ENCODE measurements around the gene TCAP. TPM values are rescaled to one million over a fixed set of nuclear protein-coding genes. Genes with fewer than 3 reads are reported as not detected.

The TCAP gene
- total RNA-seq, 1 experiment from 2014 or later: 0.54 TPM

GRCh38 chr17:39658760-39659159 lies 6.4 kb upstream of the TCAP start:
- POLR2A ChIA-PET (ENCODE audit: low non-redundant PET): interaction anchor here (0.7 kb wide), 1 partner anchor 584 kb away, joined by 3 read pairs; no protein-coding TSS in a partner anchor
- Histone ChIP-seq H3K9me3 (ENCODE audit: low read depth, low read length, poor library complexity, severe bottlenecking) (no peaks in the 10 kb centered on the region), H3K4me1 (ENCODE audit: insufficient read depth, low read length, poor library complexity, severe bottlenecking) (no peaks in the 10 kb centered on the region), H3K4me3 (ENCODE audit: low read depth, low read length, poor library complexity, severe bottlenecking) (no peak overlapping the region), H3K36me3 (ENCODE audit: insufficient read depth, low read length, poor library complexity, severe bottlenecking) (no peaks in the 10 kb centered on the region), H3K27ac (ENCODE audit: low read depth, low read length, poor library complexity, severe bottlenecking) (no peak overlapping the region), H3K27me3 (replicated peaks; ENCODE audit: insufficient read depth, low read depth, low read length, poor library complexity) (no peaks in the 10 kb centered on the region)
- intact Hi-C loops (cut with micrococcal nuclease; ENCODE audit: unreplicated experiment): no loop called here
- no TSS peak for BruUV-seq (replicated peaks)
- CTCF ChIA-PET: no interaction called here
- no peak for DNase-seq (ENCODE audit: low spot score)
- TF ChIP-seq CTCF (conservative IDR thresholded peaks at IDR 0.05; ENCODE audit: low read depth, low read length) (no peak), EZH2 (IDR thresholded peaks at IDR 0.05; ENCODE audit: borderline replicate concordance, low read depth, low read length, poor library complexity, severe bottlenecking) (no peak)

- intact Hi-C loops (cut with micrococcal nuclease; ENCODE audit: unreplicated experiment): no loop called here
- DNase-seq (ENCODE audit: low spot score): no peak
- Histone ChIP-seq H3K4me1 (ENCODE audit: insufficient read depth, low read length, poor library complexity, severe bottlenecking) (no peaks in the 10 kb centered on the region), H3K4me3 (ENCODE audit: low read depth, low read length, poor library complexity, severe bottlenecking) (no peak overlapping the region), H3K9me3 (ENCODE audit: low read depth, low read length, poor library complexity, severe bottlenecking) (no peaks in the 10 kb centered on the region), H3K36me3 (ENCODE audit: insufficient read depth, low read length, poor library complexity, severe bottlenecking) (no peaks in the 10 kb centered on the region), H3K27me3 (replicated peaks; ENCODE audit: insufficient read depth, low read depth, low read length, poor library complexity) (no peaks in the 10 kb centered on the region), H3K27ac (ENCODE audit: low read depth, low read length, poor library complexity, severe bottlenecking) (no peak overlapping the region)
- ChIA-PET CTCF (interaction anchor here (0.7 kb wide), 1 partner anchor 286 kb away, joined by 4 read pairs; no protein-coding TSS in a partner anchor), POLR2A (ENCODE audit: low non-redundant PET) (no interaction called here)
- no TSS peak for BruUV-seq (replicated peaks)
- TF ChIP-seq CTCF (conservative IDR thresholded peaks at IDR 0.05; ENCODE audit: low read depth, low read length) (no peak), EZH2 (IDR thresholded peaks at IDR 0.05; ENCODE audit: borderline replicate concordance, low read depth, low read length, poor library complexity, severe bottlenecking) (no peak)
Observed at GRCh38 chr17:39659279-39660010, 5.7 kb upstream of the TCAP start.

GRCh38 chr17:39660011-39660360 lies 5.2 kb upstream of the TCAP start:
- POLR2A ChIA-PET (ENCODE audit: low non-redundant PET): no interaction called here
- no peak overlapping the region for H3K4me3 ChIP-seq (ENCODE audit: low read depth, low read length, poor library complexity, severe bottlenecking)
- H3K27me3 ChIP-seq (replicated peaks; ENCODE audit: insufficient read depth, low read depth, low read length, poor library complexity): no peaks in the 10 kb centered on the region
- DNase-seq (ENCODE audit: low spot score): no peak
- intact Hi-C loops (cut with micrococcal nuclease; ENCODE audit: unreplicated experiment): no loop called here
- no peak for TF ChIP-seq EZH2 (IDR thresholded peaks at IDR 0.05; ENCODE audit: borderline replicate concordance, low read depth, low read length, poor library complexity, severe bottlenecking)
- no peak for TF ChIP-seq CTCF (conservative IDR thresholded peaks at IDR 0.05; ENCODE audit: low read depth, low read length)
- H3K36me3 ChIP-seq (ENCODE audit: insufficient read depth, low read length, poor library complexity, severe bottlenecking): no peaks in the 10 kb centered on the region
- H3K4me1 ChIP-seq (ENCODE audit: insufficient read depth, low read length, poor library complexity, severe bottlenecking): no peaks in the 10 kb centered on the region
- CTCF ChIA-PET: interaction anchor here (0.7 kb wide), 1 partner anchor 286 kb away, joined by 4 read pairs; no protein-coding TSS in a partner anchor
- H3K27ac ChIP-seq (ENCODE audit: low read depth, low read length, poor library complexity, severe bottlenecking): no peak overlapping the region
- no TSS peak for BruUV-seq (replicated peaks)
- H3K9me3 ChIP-seq (ENCODE audit: low read depth, low read length, poor library complexity, severe bottlenecking): no peaks in the 10 kb centered on the region
